ENCODE data around the gene USH1C. TPM values are rescaled to one million over a fixed set of nuclear protein-coding genes. Genes with fewer than 3 reads are reported as not detected.

USH1C gene
- total RNA-seq, 4 donors from 2014 or later: 1.1 TPM; not detected in 3

GRCh38 chr11:17551347-17552040 lies 7.3 kb upstream of the USH1C start:
- WGBS, 2 donors (ENCODE audit: low coverage in 1 of 2): 14 to 78% methylated on average over 2 of the region's 7 CpGs
- Histone ChIP-seq H3K36me3 (no peaks in the 10 kb centered on the region), H3K27me3 (peaks cover 63% of the 10 kb centered on the region), H3K27ac (no peak overlapping the region), H3K4me1 (no peaks in the 10 kb centered on the region), H3K9me3 (no peaks in the 10 kb centered on the region), H3K4me3 (no peak overlapping the region)
- TF ChIP-seq EP300 (IDR thresholded peaks at IDR 0.05) (no peak), POLR2A (IDR thresholded peaks at IDR 0.05) (no peak), POLR2AphosphoS5 (IDR thresholded peaks at IDR 0.05) (no peak), CTCF (IDR thresholded peaks at IDR 0.05) (no peak)
- no peak for ATAC-seq

- Histone ChIP-seq H3K9me3 (no peaks in the 10 kb centered on the region), H3K4me3 (no peak overlapping the region), H3K36me3 (no peaks in the 10 kb centered on the region), H3K27ac (no peak overlapping the region), H3K27me3 (peaks cover 70% of the 10 kb centered on the region), H3K4me1 (no peaks in the 10 kb centered on the region)
- no peak for ATAC-seq
- 48 to 60% methylated on average over 6 to 8 of the region's 12 CpGs for WGBS, 2 donors (ENCODE audit: low coverage in 1 of 2)
- no peak for TF ChIP-seq EP300 (IDR thresholded peaks at IDR 0.05)
- TF ChIP-seq POLR2A (IDR thresholded peaks at IDR 0.05): no peak
- TF ChIP-seq POLR2AphosphoS5 (IDR thresholded peaks at IDR 0.05): no peak
- no peak for TF ChIP-seq CTCF (IDR thresholded peaks at IDR 0.05)
These were observed 6.5 kb upstream of the USH1C start for GRCh38 chr11:17550450-17551346.

GRCh38 chr11:17548444-17548843 lies 4.2 kb upstream of the USH1C start:
- TF ChIP-seq CTCF (IDR thresholded peaks at IDR 0.05) (no peak), POLR2A (IDR thresholded peaks at IDR 0.05) (no peak), POLR2AphosphoS5 (IDR thresholded peaks at IDR 0.05) (no peak), EP300 (IDR thresholded peaks at IDR 0.05) (no peak)
- ATAC-seq: no peak
- peaks cover 87% of the 10 kb centered on the region for H3K27me3 ChIP-seq
- H3K36me3 ChIP-seq: no peaks in the 10 kb centered on the region
- no peak overlapping the region for H3K27ac ChIP-seq
- peaks cover 0 to 6% (median 0%) of the 10 kb centered on the region in 3 donors for H3K4me1 ChIP-seq
- 0 to 36% methylated on average over 1 to 2 of the region's 6 CpGs for WGBS, 2 donors (ENCODE audit: low coverage in 1 of 2)
- H3K4me3 ChIP-seq: no peak overlapping the region
- no peaks in the 10 kb centered on the region for H3K9me3 ChIP-seq

GRCh38 chr11:17547932-17548331 lies 3.7 kb upstream of the USH1C start:
- H3K9me3 ChIP-seq: no peaks in the 10 kb centered on the region
- H3K27me3 ChIP-seq: peaks cover 83% of the 10 kb centered on the region
- no peak overlapping the region for H3K27ac ChIP-seq
- no peaks in the 10 kb centered on the region for H3K36me3 ChIP-seq
- H3K4me3 ChIP-seq: no peak overlapping the region
- no peak for TF ChIP-seq EP300 (IDR thresholded peaks at IDR 0.05)
- no peak for TF ChIP-seq POLR2AphosphoS5 (IDR thresholded peaks at IDR 0.05)
- no peak for TF ChIP-seq POLR2A (IDR thresholded peaks at IDR 0.05)
- no peak for TF ChIP-seq CTCF (IDR thresholded peaks at IDR 0.05)
- 20% methylated on average over 1 of the region's 9 CpGs; no CpG with 5 or more reads in 1 of the 2 donors for WGBS, 2 donors (ENCODE audit: low coverage in 1 of 2)
- H3K4me1 ChIP-seq: peaks cover 0 to 6% (median 0%) of the 10 kb centered on the region in 3 donors
- no peak for ATAC-seq

Measured in gastroesophageal sphincter (tissue), 4 donors.